ENCODE data around the gene CAMTA1. TPM values are rescaled to one million over a fixed set of nuclear protein-coding genes. Genes with fewer than 3 reads are reported as not detected.

CAMTA1 gene
- total RNA-seq, 2 experiments from 2014 or later = 43.9 to 73.3 TPM

GRCh38 chr1:7680955-7681268 lies 895.7 kb downstream of the CAMTA1 start:
- no peaks in the 10 kb centered on the region for H3K36me3 ChIP-seq (ENCODE audit: insufficient read depth, low read length)
- H3K9me3 ChIP-seq (ENCODE audit: low read length) = no peaks in the 10 kb centered on the region
- no peaks in the 10 kb centered on the region for H4K20me1 ChIP-seq (ENCODE audit: insufficient read depth, low read length)
- TF ChIP-seq CTCF (conservative IDR thresholded peaks at IDR 0.05; ENCODE audit: low read length) (no peak), EZH2phosphoT487 (IDR thresholded peaks at IDR 0.05; ENCODE audit: borderline replicate concordance, low read depth, low read length) (no peak)
- CTCF ChIA-PET (ENCODE audit: unreplicated experiment) = no interaction called here
- H3K79me2 ChIP-seq (ENCODE audit: insufficient read depth, low read depth, low read length) = no peaks in the 10 kb centered on the region
- no TSS peak for BruUV-seq (replicated peaks)
- POLR2A ChIA-PET = interaction anchor here (0.5 kb wide), 1 partner anchor 1319 kb away, joined by 3 read pairs; no protein-coding TSS in a partner anchor
- no peaks in the 10 kb centered on the region for H3K9me2 ChIP-seq (ENCODE audit: insufficient read depth, low read length)
- no peak overlapping the region for H3K27ac ChIP-seq (ENCODE audit: low read depth, low read length, poor library complexity, severe bottlenecking)
- no peaks in the 10 kb centered on the region for H3K4me1 ChIP-seq (ENCODE audit: insufficient read depth, low read length, poor library complexity, severe bottlenecking)
- DNase-seq (ENCODE audit: low spot score) = no peak
- intact Hi-C loops (cut with micrococcal nuclease; ENCODE audit: unreplicated experiment) = no loop called here
- H3K4me2 ChIP-seq (ENCODE audit: low read length) = no peak overlapping the region
- H3K4me3 ChIP-seq (ENCODE audit: low read depth, low read length, poor library complexity, severe bottlenecking) = no peak overlapping the region
- H2AFZ ChIP-seq (ENCODE audit: low read length) = no peak overlapping the region

GRCh38 chr1:7681401-7681800 lies 896.1 kb downstream of the CAMTA1 start:
- intact Hi-C loops (cut with micrococcal nuclease; ENCODE audit: unreplicated experiment) = no loop called here

GRCh38 chr1:7683521-7683920 lies 898.3 kb downstream of the CAMTA1 start:
- BruUV-seq (replicated peaks) = no TSS peak
- no peak overlapping the region for H3K27ac ChIP-seq (ENCODE audit: low read depth, low read length, poor library complexity, severe bottlenecking)
- H3K9me2 ChIP-seq (ENCODE audit: insufficient read depth, low read length) = no peaks in the 10 kb centered on the region
- H2AFZ ChIP-seq (ENCODE audit: low read length) = no peak overlapping the region
- DNase-seq (ENCODE audit: low spot score) = no peak
- no peak overlapping the region for H3K4me2 ChIP-seq (ENCODE audit: low read length)
- CTCF ChIA-PET (ENCODE audit: unreplicated experiment) = interaction anchor here (0.6 kb wide), 1 partner anchor 70 kb away, joined by 3 read pairs; no protein-coding TSS in a partner anchor
- no peaks in the 10 kb centered on the region for H3K9me3 ChIP-seq (ENCODE audit: low read length)
- intact Hi-C loops (cut with micrococcal nuclease; ENCODE audit: unreplicated experiment) = no loop called here
- no peak overlapping the region for H3K4me3 ChIP-seq (ENCODE audit: low read depth, low read length, poor library complexity, severe bottlenecking)
- no peaks in the 10 kb centered on the region for H4K20me1 ChIP-seq (ENCODE audit: insufficient read depth, low read length)
- H3K4me1 ChIP-seq (ENCODE audit: insufficient read depth, low read length, poor library complexity, severe bottlenecking) = no peaks in the 10 kb centered on the region
- H3K79me2 ChIP-seq (ENCODE audit: insufficient read depth, low read depth, low read length) = no peaks in the 10 kb centered on the region
- H3K36me3 ChIP-seq (ENCODE audit: insufficient read depth, low read length) = no peaks in the 10 kb centered on the region
- TF ChIP-seq CTCF (conservative IDR thresholded peaks at IDR 0.05; ENCODE audit: low read length) (no peak), EZH2phosphoT487 (IDR thresholded peaks at IDR 0.05; ENCODE audit: borderline replicate concordance, low read depth, low read length) (no peak)
- POLR2A ChIA-PET = no interaction called here

More at GRCh38 chr1:7681401-7681800, 896.1 kb downstream of the CAMTA1 start:
- no peak for TF ChIP-seq EZH2phosphoT487 (IDR thresholded peaks at IDR 0.05; ENCODE audit: borderline replicate concordance, low read depth, low read length)
- TF ChIP-seq CTCF (conservative IDR thresholded peaks at IDR 0.05; ENCODE audit: low read length) = no peak
- BruUV-seq (replicated peaks) = no TSS peak
- CTCF ChIA-PET (ENCODE audit: unreplicated experiment) = no interaction called here
- Histone ChIP-seq H3K4me3 (ENCODE audit: low read depth, low read length, poor library complexity, severe bottlenecking) (no peak overlapping the region), H3K4me1 (ENCODE audit: insufficient read depth, low read length, poor library complexity, severe bottlenecking) (no peaks in the 10 kb centered on the region), H3K9me2 (ENCODE audit: insufficient read depth, low read length) (no peaks in the 10 kb centered on the region), H3K27ac (ENCODE audit: low read depth, low read length, poor library complexity, severe bottlenecking) (no peak overlapping the region), H3K36me3 (ENCODE audit: insufficient read depth, low read length) (no peaks in the 10 kb centered on the region), H2AFZ (ENCODE audit: low read length) (no peak overlapping the region), H3K9me3 (ENCODE audit: low read length) (no peaks in the 10 kb centered on the region), H3K4me2 (ENCODE audit: low read length) (no peak overlapping the region), H4K20me1 (ENCODE audit: insufficient read depth, low read length) (no peaks in the 10 kb centered on the region), H3K79me2 (ENCODE audit: insufficient read depth, low read depth, low read length) (no peaks in the 10 kb centered on the region)
- no peak for DNase-seq (ENCODE audit: low spot score)
- POLR2A ChIA-PET = no interaction called here
